HG03342 (cell line): ENCODE data around the gene KRI1.
"Not testable (repeated sequence)": the region's sequence is repeated elsewhere in the genome, so short reads cannot be mapped to it uniquely, and the experiment has no call there.

Experiments used
- ATAC-seq: cut with Tn5 transposase; IDR thresholded peaks from one replicate; pipeline ENCODE4 v1.9.1; 2021; ENCODE audit warnings: mild to moderate bottlenecking, moderate library complexity; ENCODE audit not compliant: unreplicated experiment

The KRI1 gene

GRCh38 chr19:10550336-10550735 is 15.5 kb downstream of the KRI1 start:
- ATAC-seq, result no peak

GRCh38 chr19:10549733-10550132 is 16.1 kb downstream of the KRI1 start:
- no peak for ATAC-seq

- ATAC-seq, result no peak
These were observed 17.0 kb downstream of the KRI1 start for GRCh38 chr19:10548746-10549276.

GRCh38 chr19:10546817-10547216 is 19.0 kb downstream of the KRI1 start:
- no peak for ATAC-seq

- no peak for ATAC-seq
These were observed 21.0 kb downstream of the KRI1 start for GRCh38 chr19:10544753-10545251.

GRCh38 chr19:10544242-10544752 is 21.5 kb downstream of the KRI1 start:
- no peak for ATAC-seq

GRCh38 chr19:10543420-10544241 is 22.2 kb downstream of the KRI1 start, which contains the start of gene ATG4D:
Gene ATG4D, plus strand, starts transcription at chr19:10543904. Its CDS starts 187 bp downstream, at chr19:10544091.
- peak; percentile 83 for ATAC-seq

- ATAC-seq, result no peak
These were observed 22.8 kb downstream of the KRI1 start for GRCh38 chr19:10543059-10543419.

GRCh38 chr19:10539016-10539415 is 26.8 kb downstream of the KRI1 start:
- not testable (repeated sequence) for ATAC-seq

GRCh38 chr19:10538204-10538983 is 27.4 kb downstream of the KRI1 start:
- ATAC-seq, result no peak

- ATAC-seq, result no peak
These were observed 28.1 kb downstream of the KRI1 start for GRCh38 chr19:10537668-10538067.

- no peak for ATAC-seq
These were observed 30.2 kb downstream of the KRI1 start for GRCh38 chr19:10535613-10536012.

GRCh38 chr19:10533646-10534386 is 32.0 kb downstream of the KRI1 start:
- no peak for ATAC-seq

- ATAC-seq, result no peak
These were observed 33.4 kb downstream of the KRI1 start for GRCh38 chr19:10532457-10532856.

- ATAC-seq, result not testable (repeated sequence)
These were observed 38.9 kb downstream of the KRI1 start for GRCh38 chr19:10526887-10527286.

- no peak for ATAC-seq
These were observed 40.2 kb downstream of the KRI1 start for GRCh38 chr19:10525636-10526035.

- ATAC-seq, result no peak
These were observed 42.6 kb downstream of the KRI1 start for GRCh38 chr19:10523135-10523636.

- ATAC-seq, result no peak
These were observed 44.2 kb downstream of the KRI1 start for GRCh38 chr19:10521461-10522171.

GRCh38 chr19:10520652-10521318 is 45.0 kb downstream of the KRI1 start:
- ATAC-seq, result no peak
